HL-60/S4 treated with phorbol 12-myristate 13-acetate at 8.2 ng/mL for 4 days and 3 days (cell line): ENCODE results near the gene THSD4.

Experiments used
- in situ Hi-C: fragments of 300-500 bp; cut with MboI; formaldehyde crosslinking; loops from 2 replicates; pipeline ENCODE4 v1.15.0; 2022; ENCODE audit warnings: low sequenced_read_pairs

THSD4 gene

GRCh38 chr15:71473751-71474150 lies 358.5 kb downstream of the THSD4 start:
- in situ Hi-C loops = no loop called here

- in situ Hi-C loops = no loop called here
Measured at GRCh38 chr15:71476823-71477222, 361.6 kb downstream of the THSD4 start.

GRCh38 chr15:71480556-71480955 lies 365.3 kb downstream of the THSD4 start:
- in situ Hi-C loops = no loop called here

- in situ Hi-C loops = no loop called here
Measured at GRCh38 chr15:71484080-71484479, 368.8 kb downstream of the THSD4 start.

GRCh38 chr15:71485094-71485693 lies 369.9 kb downstream of the THSD4 start:
- in situ Hi-C loops = no loop called here

- in situ Hi-C loops = no loop called here
Measured at GRCh38 chr15:71489570-71489969, 374.3 kb downstream of the THSD4 start.

GRCh38 chr15:71493526-71493925 lies 378.3 kb downstream of the THSD4 start:
- in situ Hi-C loops = no loop called here

GRCh38 chr15:71494563-71495397 lies 379.5 kb downstream of the THSD4 start:
- in situ Hi-C loops = no loop called here

- in situ Hi-C loops = no loop called here
Measured at GRCh38 chr15:71495398-71495780, 380.1 kb downstream of the THSD4 start.

GRCh38 chr15:71496336-71496955 lies 381.2 kb downstream of the THSD4 start:
- in situ Hi-C loops = no loop called here

- in situ Hi-C loops = no loop called here
Measured at GRCh38 chr15:71501344-71502076, 386.2 kb downstream of the THSD4 start.

GRCh38 chr15:71502077-71502432 lies 386.8 kb downstream of the THSD4 start:
- in situ Hi-C loops = no loop called here

- in situ Hi-C loops = no loop called here
Measured at GRCh38 chr15:71505962-71506361, 390.7 kb downstream of the THSD4 start.

GRCh38 chr15:71506946-71507345 lies 391.7 kb downstream of the THSD4 start:
- in situ Hi-C loops = no loop called here

GRCh38 chr15:71508081-71508682 lies 392.9 kb downstream of the THSD4 start:
- in situ Hi-C loops = no loop called here

- in situ Hi-C loops = no loop called here
Measured at GRCh38 chr15:71509139-71509538, 393.9 kb downstream of the THSD4 start.

- in situ Hi-C loops = no loop called here
Measured at GRCh38 chr15:71510763-71511162, 395.5 kb downstream of the THSD4 start.

GRCh38 chr15:71511796-71512681 lies 396.8 kb downstream of the THSD4 start:
- in situ Hi-C loops = no loop called here

GRCh38 chr15:71512682-71513006 lies 397.4 kb downstream of the THSD4 start:
- in situ Hi-C loops = no loop called here
